GM18505 (cell line): ENCODE data around the gene MYBPHL.

Experiments used
- ATAC-seq: cut with Tn5 transposase; IDR thresholded peaks from one replicate; pipeline ENCODE4 v1.9.1; 2021; ENCODE audit not compliant: unreplicated experiment
- POLR2A ChIP-seq: IDR thresholded peaks from 4 replicates; pipeline ENCODE4 v1.6.1; 2011; ENCODE audit warnings: borderline replicate concordance; ENCODE audit not compliant: insufficient read depth, insufficient read length; ENCODE audit errors: extremely low read depth

The MYBPHL gene

DNA sequence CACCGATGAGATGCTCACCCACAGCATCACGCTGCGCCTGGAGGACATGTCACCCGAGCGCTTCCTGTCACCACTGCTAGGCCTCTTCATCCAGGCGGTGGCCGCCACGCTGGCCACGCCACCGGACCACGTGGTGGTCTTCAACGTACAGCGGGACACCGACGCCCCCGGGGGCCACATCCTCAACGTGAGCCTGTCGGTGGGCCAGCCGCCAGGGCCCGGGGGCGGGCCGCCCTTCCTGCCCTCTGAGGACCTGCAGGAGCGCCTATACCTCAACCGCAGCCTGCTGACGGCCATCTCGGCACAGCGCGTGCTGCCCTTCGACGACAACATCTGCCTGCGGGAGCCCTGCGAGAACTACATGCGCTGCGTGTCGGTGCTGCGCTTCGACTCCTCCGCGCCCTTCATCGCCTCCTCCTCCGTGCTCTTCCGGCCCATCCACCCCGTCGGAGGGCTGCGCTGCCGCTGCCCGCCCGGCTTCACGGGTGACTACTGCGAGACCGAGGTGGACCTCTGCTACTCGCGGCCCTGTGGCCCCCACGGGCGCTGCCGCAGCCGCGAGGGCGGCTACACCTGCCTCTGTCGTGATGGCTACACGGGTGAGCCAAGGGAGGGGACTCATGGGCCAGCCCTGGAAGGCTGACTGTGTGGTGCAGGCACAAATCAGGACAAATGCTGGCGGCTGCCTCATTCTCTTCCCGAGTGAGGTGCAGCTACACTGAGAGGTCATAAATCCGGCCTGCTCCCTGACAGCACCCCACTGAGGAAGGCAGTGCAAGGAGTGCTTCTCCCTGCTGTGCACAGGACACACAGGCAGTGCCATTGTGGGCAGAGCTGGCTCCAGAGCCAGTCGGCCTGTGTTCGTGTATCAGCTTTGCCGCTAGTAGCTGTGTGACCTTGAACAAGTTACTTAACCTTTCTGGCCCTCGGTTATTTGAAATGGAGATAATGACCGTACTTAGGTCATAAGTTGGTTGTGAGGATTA is 48.0 kb downstream of the MYBPHL start:
- no peak for ATAC-seq
- TF ChIP-seq POLR2A = no peak

DNA sequence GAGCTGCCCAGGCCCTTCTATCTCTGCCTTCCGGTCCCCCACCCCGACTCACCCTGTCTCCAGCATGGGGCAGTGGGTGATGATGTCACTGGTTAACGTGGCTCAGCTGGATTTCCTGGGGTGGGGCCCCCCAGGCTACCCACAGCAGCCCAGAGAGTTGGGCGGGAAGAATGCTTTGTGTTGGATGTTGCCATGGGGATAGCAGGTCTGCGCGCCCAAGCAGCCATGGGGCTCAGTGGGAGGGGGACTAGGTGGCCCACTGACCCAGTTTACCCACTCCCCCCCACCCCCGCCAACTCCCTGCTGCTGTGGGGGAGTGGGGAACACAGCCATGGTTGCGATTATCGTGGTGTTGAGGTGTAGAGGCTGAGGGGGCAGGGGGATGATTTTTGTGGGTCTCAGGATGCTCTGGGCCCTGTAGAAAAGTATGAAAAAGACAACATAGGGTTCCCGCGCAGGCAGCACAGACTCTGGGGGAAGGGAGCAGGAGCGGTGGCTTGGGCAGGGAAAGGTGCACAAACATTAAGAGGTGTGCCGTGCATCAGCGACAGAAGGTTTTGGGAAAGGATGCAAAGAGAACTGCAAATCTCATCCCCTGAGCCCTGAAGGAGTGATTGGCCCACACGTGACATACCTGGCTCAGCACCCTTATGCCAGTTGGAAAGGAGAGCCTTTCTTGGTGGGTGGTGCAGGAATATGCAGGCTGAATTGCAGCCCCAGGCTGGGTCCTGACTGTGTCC is 49.0 kb downstream of the MYBPHL start:
- ATAC-seq = no peak
- no peak for TF ChIP-seq POLR2A

DNA sequence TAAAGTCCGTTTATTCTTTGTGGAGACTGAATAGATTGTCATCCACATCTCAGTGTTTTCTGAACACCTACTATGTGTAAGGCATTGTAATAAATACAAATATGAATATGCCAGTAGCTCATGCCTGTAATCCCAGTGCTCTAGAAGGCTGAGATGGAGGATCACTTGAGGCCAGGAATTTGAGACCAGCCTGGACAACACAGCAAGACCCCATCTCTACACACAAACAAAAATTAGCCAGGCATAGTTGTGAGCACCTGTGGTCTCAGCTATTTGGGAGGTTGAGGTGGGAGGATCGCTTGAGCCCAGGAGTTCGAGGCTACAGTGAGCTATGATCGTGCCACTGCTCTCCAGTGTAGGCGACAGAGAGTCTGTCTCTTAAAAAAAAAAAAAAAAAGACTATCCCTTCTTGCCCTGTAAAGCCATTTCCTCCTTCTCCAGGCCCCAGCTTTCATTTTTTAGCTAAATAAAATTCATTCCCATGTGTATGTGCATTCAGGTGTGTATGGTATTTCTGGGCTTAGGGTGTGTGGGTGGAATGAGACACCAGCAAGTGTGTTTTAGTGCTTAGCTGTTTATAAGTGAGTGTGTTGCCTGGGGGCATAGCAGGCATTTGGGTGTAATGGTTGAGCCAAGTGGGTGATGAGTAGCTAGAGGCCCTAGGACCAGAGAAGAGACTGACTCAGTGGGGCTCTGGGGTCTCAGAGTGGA is 49.7 kb downstream of the MYBPHL start:
- TF ChIP-seq POLR2A = no peak
- no peak for ATAC-seq

DNA sequence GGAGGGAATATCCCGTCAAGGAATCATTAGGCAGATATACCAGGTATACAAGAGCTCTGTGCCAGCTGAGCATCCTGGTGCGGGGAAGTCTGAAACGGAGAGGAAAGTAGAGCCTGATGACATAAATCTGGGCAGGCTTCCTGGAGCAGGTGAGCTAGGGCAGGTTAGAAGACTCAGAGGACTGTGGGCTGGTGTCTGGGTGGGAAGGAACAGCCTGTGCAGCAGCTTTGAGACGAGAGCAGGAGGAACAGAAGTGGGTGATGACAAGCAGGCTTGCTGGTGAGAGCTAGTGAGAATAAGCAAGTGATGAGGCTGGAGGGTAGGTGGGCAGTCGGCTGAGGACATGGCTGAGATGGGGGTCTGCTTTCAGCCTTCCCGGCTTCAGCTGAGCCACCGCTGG is 50.7 kb downstream of the MYBPHL start:
- no peak for TF ChIP-seq POLR2A
- no peak for ATAC-seq

DNA sequence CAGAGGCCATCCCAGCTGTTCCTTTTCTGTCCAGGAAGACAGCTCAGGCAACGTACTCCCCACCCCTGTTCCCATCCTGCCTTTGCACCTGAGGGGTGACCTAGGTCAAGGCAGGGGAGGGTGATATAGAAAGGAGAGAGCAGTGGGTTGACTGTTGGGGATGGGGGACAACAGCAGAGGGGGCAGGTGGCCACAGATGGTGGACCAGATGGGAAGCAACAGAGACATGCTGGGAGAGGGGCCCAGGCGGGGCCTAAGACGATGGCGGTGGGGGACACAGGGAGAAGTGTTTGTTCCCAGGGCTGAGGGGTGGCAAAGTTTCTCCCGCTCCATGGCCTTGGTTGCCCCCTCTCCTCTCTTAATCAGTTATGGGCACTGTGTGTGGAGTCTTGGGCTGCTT is 51.1 kb downstream of the MYBPHL start:
- ATAC-seq = no peak
- TF ChIP-seq POLR2A = no peak

DNA sequence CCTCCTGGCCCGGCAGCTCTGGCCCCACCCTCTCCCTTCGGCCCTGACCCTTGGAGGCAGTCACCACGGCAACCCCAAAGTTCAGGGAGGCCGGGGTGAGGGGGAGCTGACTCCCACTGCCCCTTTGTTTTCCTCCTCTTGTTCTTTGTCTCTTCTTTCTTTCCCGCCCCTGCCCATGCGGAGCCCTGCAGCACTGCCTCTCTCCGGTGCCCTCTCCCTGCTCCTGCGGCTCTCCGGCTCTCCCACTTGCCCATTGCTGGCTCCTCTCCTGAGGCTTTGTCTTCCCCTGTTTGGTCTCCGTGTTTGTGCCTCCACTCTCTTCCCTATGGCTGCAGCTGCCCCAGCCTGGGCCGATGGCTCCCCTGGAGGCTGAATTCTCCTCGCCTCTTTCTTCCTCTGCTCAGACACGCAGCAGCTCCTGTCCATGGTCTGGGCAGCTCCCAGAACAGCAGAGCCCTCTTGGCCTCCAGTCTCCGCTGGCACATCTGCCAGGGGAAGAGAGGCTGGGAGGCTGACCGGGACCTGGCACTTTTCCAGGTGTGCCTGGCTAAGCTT is 51.6 kb downstream of the MYBPHL start:
- TF ChIP-seq POLR2A = no peak
- ATAC-seq = no peak

DNA sequence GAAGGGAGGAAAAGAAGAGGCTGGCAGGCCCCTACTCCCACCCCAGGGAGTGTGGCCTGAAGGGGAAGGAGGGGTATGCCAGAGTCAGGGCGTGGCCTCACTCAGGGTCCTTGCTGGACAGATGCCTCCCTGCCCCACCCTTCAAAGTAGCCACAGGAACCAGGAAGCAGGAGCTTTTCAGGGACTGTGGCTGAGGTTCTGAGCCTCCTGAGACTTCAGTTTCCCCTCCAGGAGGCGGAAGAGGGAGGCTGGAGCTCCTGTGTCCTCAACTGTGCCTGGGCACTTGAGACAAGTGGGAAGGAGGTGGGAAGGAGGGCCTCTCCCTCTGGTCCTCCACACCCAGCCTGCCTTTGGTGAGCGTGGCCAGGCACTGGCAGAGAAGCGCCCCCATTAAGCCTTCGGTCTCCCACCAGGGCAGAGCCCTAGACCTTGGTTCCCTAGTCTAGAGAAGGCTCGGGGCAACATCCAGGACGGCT is 52.2 kb downstream of the MYBPHL start:
- ATAC-seq = no peak
- TF ChIP-seq POLR2A = no peak

DNA sequence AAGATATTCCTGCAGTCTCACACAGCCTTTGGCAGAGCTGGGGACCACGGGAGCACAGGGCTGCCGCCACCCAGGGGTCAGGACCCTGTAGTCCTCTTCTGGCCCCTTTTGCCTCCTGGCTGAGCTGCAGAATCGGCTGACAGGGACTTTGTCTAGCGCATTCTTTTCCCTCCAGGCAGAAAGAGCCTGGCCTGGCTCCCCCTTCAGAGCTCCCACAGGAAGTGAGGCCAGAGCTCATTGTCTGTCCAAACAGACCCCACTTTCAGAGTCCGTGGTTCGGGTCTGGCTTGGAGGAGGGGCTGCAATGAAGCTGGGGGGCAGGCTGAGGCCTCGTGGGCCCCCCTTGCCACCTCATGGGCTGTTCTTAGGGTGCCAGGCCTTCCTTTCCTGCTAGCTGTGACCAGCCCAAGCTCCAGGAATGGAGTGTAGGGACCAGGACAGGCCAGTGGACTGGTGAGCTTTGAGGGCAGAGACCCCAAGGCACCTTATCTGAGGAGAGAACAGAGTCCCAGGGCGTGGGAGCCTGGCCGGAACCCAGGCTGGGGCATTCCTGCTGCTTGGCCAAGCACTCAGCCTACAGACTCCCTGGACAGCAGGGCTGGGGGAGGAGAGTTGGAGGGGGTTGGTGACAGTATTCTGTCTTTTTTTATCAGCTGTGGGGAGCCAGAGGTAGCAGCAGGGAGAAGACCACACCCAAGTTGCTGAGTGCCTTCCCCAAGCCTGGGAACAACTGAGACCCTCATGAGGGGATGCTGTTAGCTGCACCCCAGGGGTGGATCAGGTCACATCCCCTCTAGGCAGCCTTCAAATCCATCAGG is 52.8 kb downstream of the MYBPHL start:
- TF ChIP-seq POLR2A = no peak
- no peak for ATAC-seq

DNA sequence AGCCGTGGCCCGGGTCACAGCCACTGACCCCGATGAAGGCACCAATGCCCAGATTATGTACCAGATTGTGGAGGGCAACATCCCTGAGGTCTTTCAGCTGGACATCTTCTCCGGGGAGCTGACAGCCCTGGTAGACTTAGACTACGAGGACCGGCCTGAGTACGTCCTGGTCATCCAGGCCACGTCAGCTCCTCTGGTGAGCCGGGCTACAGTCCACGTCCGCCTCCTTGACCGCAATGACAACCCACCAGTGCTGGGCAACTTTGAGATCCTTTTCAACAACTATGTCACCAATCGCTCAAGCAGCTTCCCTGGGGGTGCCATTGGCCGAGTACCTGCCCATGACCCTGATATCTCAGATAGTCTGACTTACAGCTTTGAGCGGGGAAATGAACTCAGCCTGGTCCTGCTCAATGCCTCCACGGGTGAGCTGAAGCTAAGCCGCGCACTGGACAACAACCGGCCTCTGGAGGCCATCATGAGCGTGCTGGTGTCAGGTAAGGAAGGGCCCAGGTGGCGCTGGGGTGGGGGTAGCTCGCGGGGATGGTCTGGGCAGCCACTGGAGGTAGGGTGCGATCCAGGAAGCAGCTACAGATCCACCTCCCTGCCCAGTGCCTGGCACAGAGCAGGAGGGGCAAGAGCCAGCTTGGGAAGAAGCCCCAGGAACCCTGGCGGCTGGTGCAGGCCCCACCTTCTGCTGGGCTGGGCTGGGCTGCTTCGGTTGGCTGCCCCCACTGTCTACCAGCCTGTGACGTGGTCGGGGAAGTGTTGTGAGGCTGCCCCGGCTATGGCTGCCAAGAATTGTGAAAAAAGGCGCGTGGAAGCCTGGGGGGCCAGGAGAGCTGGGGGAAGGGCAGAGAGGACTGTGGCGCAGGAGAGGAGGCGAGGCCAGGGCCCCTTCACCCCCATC is 53.7 kb downstream of the MYBPHL start:
- no peak for TF ChIP-seq POLR2A
- no peak for ATAC-seq

DNA sequence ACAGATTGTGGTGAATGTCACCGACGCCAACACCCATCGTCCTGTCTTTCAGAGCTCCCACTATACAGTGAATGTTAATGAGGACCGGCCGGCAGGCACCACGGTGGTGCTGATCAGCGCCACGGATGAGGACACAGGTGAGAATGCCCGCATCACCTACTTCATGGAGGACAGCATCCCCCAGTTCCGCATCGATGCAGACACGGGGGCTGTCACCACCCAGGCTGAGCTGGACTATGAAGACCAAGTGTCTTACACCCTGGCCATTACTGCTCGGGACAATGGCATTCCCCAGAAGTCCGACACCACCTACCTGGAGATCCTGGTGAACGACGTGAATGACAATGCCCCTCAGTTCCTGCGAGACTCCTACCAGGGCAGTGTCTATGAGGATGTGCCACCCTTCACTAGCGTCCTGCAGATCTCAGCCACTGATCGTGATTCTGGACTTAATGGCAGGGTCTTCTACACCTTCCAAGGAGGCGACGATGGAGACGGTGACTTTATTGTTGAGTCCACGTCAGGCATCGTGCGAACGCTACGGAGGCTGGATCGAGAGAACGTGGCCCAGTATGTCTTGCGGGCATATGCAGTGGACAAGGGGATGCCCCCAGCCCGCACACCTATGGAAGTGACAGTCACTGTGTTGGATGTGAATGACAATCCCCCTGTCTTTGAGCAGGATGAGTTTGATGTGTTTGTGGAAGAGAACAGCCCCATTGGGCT is 54.5 kb downstream of the MYBPHL start:
- TF ChIP-seq POLR2A = no peak
- ATAC-seq = no peak
